ENCODE data around the gene SPACDR. TPM values are rescaled to one million over a fixed set of nuclear protein-coding genes. Genes with fewer than 3 reads are reported as not detected.

The SPACDR gene
- total RNA-seq, 3 donors from 2014 or later (not counting 1 experiment from before 2014, with no cell fraction given), result 2.3 to 4.1 (median 3.9) TPM

GRCh38 chr7:100476101-100476780 is 12.2 kb upstream of the SPACDR start:
- Mint-ChIP-seq H3K4me3 (peak overlapping the region; percentile 90), H3K36me3 (no peaks in the 10 kb centered on the region), H3K27ac (peak overlapping the region; percentile 78 to 80), H3K27me3 (ENCODE audit: low read depth in 2 of 2) (peaks cover 0 to 2% of the 10 kb centered on the region in 2 donors), H3K9me3 (no peaks in the 10 kb centered on the region), H3K4me1 (peaks cover 19 to 49% of the 10 kb centered on the region in 2 donors)
- Histone ChIP-seq H3K36me3 (ENCODE audit: control insufficient read depth, insufficient read depth, low read length) (peaks cover 43% of the 10 kb centered on the region), H3K9me3 (ENCODE audit: control insufficient read depth, insufficient read depth, low read length) (no peaks in the 10 kb centered on the region), H3K27me3 (ENCODE audit: control insufficient read depth, insufficient read depth, low read length) (no peaks in the 10 kb centered on the region), H3K27ac (ENCODE audit: low read length) (peak overlapping the region; percentile 42), H3K4me3 (ENCODE audit: low read length) (peak overlapping the region; percentile 61), H3K4me1 (ENCODE audit: control insufficient read depth, insufficient read depth, low read length) (peaks cover 49% of the 10 kb centered on the region)
- ATAC-seq, result no peak
- WGBS (ENCODE audit: insufficient coverage), result 8% methylated on average over 5 of the region's 6 CpGs
- no peak for DNase-seq
- intact Hi-C loops (cut with micrococcal nuclease), result loop anchor here (5.0 to 10.0 kb wide), 3 partner anchors 71 to 379 kb away; partner anchors contain the start of genes GIGYF1 and SLC12A9
- TF ChIP-seq CTCF (IDR thresholded peaks at IDR 0.05), result no peak

- intact Hi-C loops (cut with micrococcal nuclease), result loop anchor here (5.0 to 10.0 kb wide), 3 partner anchors 72 to 379 kb away; partner anchors contain the start of genes GIGYF1 and SLC12A9
- Histone ChIP-seq H3K27me3 (ENCODE audit: control insufficient read depth, insufficient read depth, low read length) (no peaks in the 10 kb centered on the region), H3K9me3 (ENCODE audit: control insufficient read depth, insufficient read depth, low read length) (no peaks in the 10 kb centered on the region), H3K27ac (ENCODE audit: low read length) (peak overlapping the region; percentile 11), H3K4me1 (ENCODE audit: control insufficient read depth, insufficient read depth, low read length) (peaks cover 49% of the 10 kb centered on the region), H3K36me3 (ENCODE audit: control insufficient read depth, insufficient read depth, low read length) (peaks cover 47% of the 10 kb centered on the region), H3K4me3 (ENCODE audit: low read length) (no peak overlapping the region)
- 35% methylated on average over 8 of the region's 9 CpGs for WGBS (ENCODE audit: insufficient coverage)
- Mint-ChIP-seq H3K27ac (peak overlapping the region; percentile 78 to 80), H3K4me1 (peaks cover 19 to 54% of the 10 kb centered on the region in 2 donors), H3K36me3 (no peaks in the 10 kb centered on the region), H3K4me3 (peak overlapping the region; percentile 90), H3K27me3 (ENCODE audit: low read depth in 2 of 2) (peaks cover 0 to 2% of the 10 kb centered on the region in 2 donors), H3K9me3 (no peaks in the 10 kb centered on the region)
- no peak for ATAC-seq
- no peak for DNase-seq
- no peak for TF ChIP-seq CTCF (IDR thresholded peaks at IDR 0.05)
These were observed 11.5 kb upstream of the SPACDR start for GRCh38 chr7:100475549-100475948.

GRCh38 chr7:100472854-100473499 is 8.9 kb upstream of the SPACDR start:
- no peak overlapping the region for H3K4me3 ChIP-seq (ENCODE audit: low read length)
- H3K36me3 ChIP-seq (ENCODE audit: control insufficient read depth, insufficient read depth, low read length), result peaks cover 54% of the 10 kb centered on the region
- peak overlapping the region; percentile 44 for H3K27ac ChIP-seq (ENCODE audit: low read length)
- Mint-ChIP-seq H3K4me1 (peaks cover 19 to 48% of the 10 kb centered on the region in 2 donors), H3K27ac (peak overlapping the region; percentile 62 to 63), H3K36me3 (no peaks in the 10 kb centered on the region), H3K9me3 (no peaks in the 10 kb centered on the region), H3K4me3 (no peak overlapping the region), H3K27me3 (ENCODE audit: low read depth in 2 of 2) (no peaks in the 10 kb centered on the region)
- no peaks in the 10 kb centered on the region for H3K27me3 ChIP-seq (ENCODE audit: control insufficient read depth, insufficient read depth, low read length)
- 59% methylated on average over 14 of the region's 14 CpGs for WGBS (ENCODE audit: insufficient coverage)
- no peaks in the 10 kb centered on the region for H3K9me3 ChIP-seq (ENCODE audit: control insufficient read depth, insufficient read depth, low read length)
- intact Hi-C loops (cut with micrococcal nuclease), result loop anchor here (10.0 kb wide), 2 partner anchors 222 to 382 kb away; partner anchors contain the start of genes GIGYF1 and SLC12A9
- H3K4me1 ChIP-seq (ENCODE audit: control insufficient read depth, insufficient read depth, low read length), result peaks cover 50% of the 10 kb centered on the region
- no peak for ATAC-seq
- peak in 1 of 2 donors; percentile 42 for DNase-seq
- no peak for TF ChIP-seq CTCF (IDR thresholded peaks at IDR 0.05)
